Duodenal mucosa (tissue), 2 donors: ENCODE results near the gene GRIK4.

Source experiments
- H3K27ac ChIP-seq: one replicate; pipeline ENCODE4 v1.7.0; 2013; ENCODE audit warnings: low read depth, low read length
- H3K27me3 ChIP-seq, 2 donors: one replicate each; pipeline ENCODE4 v1.7.0; 2013; ENCODE audit warnings: low read length in 2 of 2, control low read depth in 1 of 2; ENCODE audit not compliant: insufficient read depth in 2 of 2, control insufficient read depth in 1 of 2
- H3K36me3 ChIP-seq, 2 donors: one replicate each; pipeline ENCODE4 v1.7.0; 2013; ENCODE audit warnings: low read length in 2 of 2, control low read depth in 1 of 2; ENCODE audit not compliant: insufficient read depth in 2 of 2, control insufficient read depth in 1 of 2
- H3K4me1 ChIP-seq, 2 donors: one replicate each; pipeline ENCODE4 v1.7.0; 2013; ENCODE audit warnings: low read length in 2 of 2, control low read depth in 1 of 2; ENCODE audit not compliant: insufficient read depth in 2 of 2, control insufficient read depth in 1 of 2
- H3K4me3 ChIP-seq, 2 donors: one replicate each; pipeline ENCODE4 v1.7.0; 2013; ENCODE audit warnings: low read length in 2 of 2, low read depth in 1 of 2
- H3K9ac ChIP-seq, 2 donors: one replicate each; pipeline ENCODE4 v1.7.0; 2013; ENCODE audit warnings: low read length in 2 of 2, low read depth in 1 of 2
- H3K9me3 ChIP-seq, 2 donors: one replicate each; pipeline ENCODE4 v1.7.0; 2013; ENCODE audit warnings: low read length in 2 of 2, control low read depth in 1 of 2; ENCODE audit not compliant: control insufficient read depth in 1 of 2

The GRIK4 gene

GRCh38 chr11:120630122-120630521, 118.6 kb downstream of the GRIK4 start:
- H3K27me3 ChIP-seq = no peaks in the 10 kb centered on the region

GRCh38 chr11:120632579-120632978, 121.0 kb downstream of the GRIK4 start:
- Histone ChIP-seq H3K27me3 (no peaks in the 10 kb centered on the region), H3K36me3 (no peaks in the 10 kb centered on the region), H3K27ac (no peak overlapping the region), H3K4me3 (no peak overlapping the region), H3K9ac (no peak overlapping the region), H3K9me3 (no peaks in the 10 kb centered on the region), H3K4me1 (no peaks in the 10 kb centered on the region)

More at GRCh38 chr11:120630122-120630521, 118.6 kb downstream of the GRIK4 start:
- H3K9me3 ChIP-seq = no peaks in the 10 kb centered on the region
- H3K27ac ChIP-seq = no peak overlapping the region
- H3K4me1 ChIP-seq = no peaks in the 10 kb centered on the region
- no peaks in the 10 kb centered on the region for H3K36me3 ChIP-seq
- H3K4me3 ChIP-seq = no peak overlapping the region
- no peak overlapping the region for H3K9ac ChIP-seq

- Histone ChIP-seq H3K9ac (no peak overlapping the region), H3K9me3 (no peaks in the 10 kb centered on the region), H3K36me3 (no peaks in the 10 kb centered on the region), H3K27ac (no peak overlapping the region), H3K27me3 (no peaks in the 10 kb centered on the region), H3K4me1 (no peaks in the 10 kb centered on the region), H3K4me3 (no peak overlapping the region)
These were observed 122.3 kb downstream of the GRIK4 start for GRCh38 chr11:120633616-120634393.

- H3K4me1 ChIP-seq = no peaks in the 10 kb centered on the region
- no peak overlapping the region for H3K27ac ChIP-seq
- no peaks in the 10 kb centered on the region for H3K36me3 ChIP-seq
- no peak overlapping the region for H3K9ac ChIP-seq
- H3K9me3 ChIP-seq = no peaks in the 10 kb centered on the region
- H3K27me3 ChIP-seq = no peaks in the 10 kb centered on the region
- no peak overlapping the region for H3K4me3 ChIP-seq
These were observed 123.2 kb downstream of the GRIK4 start for GRCh38 chr11:120634706-120635105.

GRCh38 chr11:120635136-120635810, 123.7 kb downstream of the GRIK4 start:
- Histone ChIP-seq H3K9ac (no peak overlapping the region), H3K4me3 (no peak overlapping the region), H3K27ac (no peak overlapping the region), H3K9me3 (no peaks in the 10 kb centered on the region), H3K36me3 (no peaks in the 10 kb centered on the region), H3K27me3 (no peaks in the 10 kb centered on the region), H3K4me1 (no peaks in the 10 kb centered on the region)

- H3K27ac ChIP-seq = no peak overlapping the region
- no peaks in the 10 kb centered on the region for H3K4me1 ChIP-seq
- no peaks in the 10 kb centered on the region for H3K36me3 ChIP-seq
- no peaks in the 10 kb centered on the region for H3K9me3 ChIP-seq
- H3K9ac ChIP-seq = no peak overlapping the region
- no peak overlapping the region for H3K4me3 ChIP-seq
- H3K27me3 ChIP-seq = no peaks in the 10 kb centered on the region
These were observed 125.6 kb downstream of the GRIK4 start for GRCh38 chr11:120637131-120637530.

GRCh38 chr11:120642196-120642894, 130.8 kb downstream of the GRIK4 start:
- no peaks in the 10 kb centered on the region for H3K36me3 ChIP-seq
- peaks cover 0 to 6% of the 10 kb centered on the region in 2 donors for H3K27me3 ChIP-seq
- no peak overlapping the region for H3K4me3 ChIP-seq
- H3K27ac ChIP-seq = no peak overlapping the region
- H3K4me1 ChIP-seq = no peaks in the 10 kb centered on the region
- H3K9ac ChIP-seq = no peak overlapping the region
- no peaks in the 10 kb centered on the region for H3K9me3 ChIP-seq

- Histone ChIP-seq H3K4me3 (no peak overlapping the region), H3K27me3 (peaks cover 0 to 6% of the 10 kb centered on the region in 2 donors), H3K36me3 (no peaks in the 10 kb centered on the region), H3K4me1 (no peaks in the 10 kb centered on the region), H3K9ac (no peak overlapping the region), H3K27ac (no peak overlapping the region), H3K9me3 (no peaks in the 10 kb centered on the region)
These were observed 131.7 kb downstream of the GRIK4 start for GRCh38 chr11:120643284-120643683.

- no peak overlapping the region for H3K27ac ChIP-seq
- H3K4me1 ChIP-seq = no peaks in the 10 kb centered on the region
- H3K9ac ChIP-seq = no peak overlapping the region
- no peaks in the 10 kb centered on the region for H3K9me3 ChIP-seq
- peak overlapping the region; percentile 8 to 44 for H3K4me3 ChIP-seq
- peaks cover 0 to 6% of the 10 kb centered on the region in 2 donors for H3K27me3 ChIP-seq
- H3K36me3 ChIP-seq = no peaks in the 10 kb centered on the region
These were observed 134.1 kb downstream of the GRIK4 start for GRCh38 chr11:120645639-120646038.

GRCh38 chr11:120646206-120646605, 134.7 kb downstream of the GRIK4 start:
- Histone ChIP-seq H3K9ac (no peak overlapping the region), H3K27ac (no peak overlapping the region), H3K4me3 (no peak overlapping the region), H3K27me3 (peaks cover 0 to 6% of the 10 kb centered on the region in 2 donors), H3K36me3 (no peaks in the 10 kb centered on the region), H3K9me3 (no peaks in the 10 kb centered on the region), H3K4me1 (no peaks in the 10 kb centered on the region)
